Activated CD4-positive, alpha-beta T cell treated with anti-CD3 and anti-CD28 coated beads, Interleukin-2, amount 10 ng/mL, durations not matched to agents 7 days and 5 days (primary cell): ENCODE measurements around the gene SLC27A5. TPM values are rescaled to one million over a fixed set of nuclear protein-coding genes. Genes with fewer than 3 reads are reported as not detected.
A peak's percentile ranks its signal among the peaks of the same experiment; 100 is the strongest.

Source experiments
- CTCF ChIA-PET: fragments of 350-600 bp; sonication (Branson Sonifier 250); formaldehyde crosslinking; loops from one replicate; lab custom pipeline; 2021; ENCODE audit warnings: antibody characterized with exemption; lab: Charles Lee
- POLR2A ChIA-PET: fragments of 350-600 bp; sonication (Branson Sonifier 250); formaldehyde crosslinking; loops from one replicate; lab custom pipeline; 2021; ENCODE audit warnings: antibody characterized with exemption; lab: Charles Lee
- DNase-seq: peaks from one replicate; pipeline ENCODE4 v3.0.0-alpha.2; 2020
- H3K27ac Mint-ChIP-seq: one replicate; pipeline ENCODE4 v1.8.0; 2021; ENCODE audit warnings: mild to moderate bottlenecking, moderate library complexity, mixed read lengths
- H3K27me3 Mint-ChIP-seq: one replicate; pipeline ENCODE4 v1.8.0; 2021; ENCODE audit warnings: mixed read lengths
- H3K36me3 Mint-ChIP-seq: one replicate; pipeline ENCODE4 v1.8.0; 2021; ENCODE audit warnings: low read depth, mixed read lengths
- H3K4me1 Mint-ChIP-seq: one replicate; pipeline ENCODE4 v1.8.0; 2021; ENCODE audit warnings: mixed read lengths
- H3K4me3 Mint-ChIP-seq: one replicate; pipeline ENCODE4 v1.8.0; 2021; ENCODE audit warnings: mild to moderate bottlenecking, moderate library complexity, mixed read lengths
- H3K9me3 Mint-ChIP-seq: one replicate; pipeline ENCODE4 v1.8.0; 2021; ENCODE audit warnings: mixed read lengths
- total RNA-seq, 2 experiments: library from RNA; stranded (reverse); gene quantifications; one replicate each; pipeline ENCODE4 v1.2.3, GENCODE V29; 2021

The SLC27A5 gene
- total RNA-seq, 2 experiments from 2014 or later, result 9.8 to 10.2 TPM

GRCh38 chr19:58555920-58556621 lies 44.3 kb upstream of the SLC27A5 start:
- no peak for DNase-seq
- Mint-ChIP-seq H3K27me3 (no peaks in the 10 kb centered on the region), H3K4me3 (peak overlapping the region; percentile 90), H3K36me3 (peaks cover 52% of the 10 kb centered on the region), H3K4me1 (peaks cover 62% of the 10 kb centered on the region), H3K9me3 (no peaks in the 10 kb centered on the region), H3K27ac (peak overlapping the region; percentile 94)
- ChIA-PET CTCF (interaction anchor here (3.3 kb wide), 1 partner anchor 36 kb away, joined by 25 read pairs; the partner anchor contains the start of gene ZBTB45), POLR2A (interaction anchor here (2.3 kb wide), 1 partner anchor 12 kb away, joined by 9 read pairs; the partner anchor contains the start of gene TRIM28)

GRCh38 chr19:58555369-58555885 lies 43.6 kb upstream of the SLC27A5 start:
- POLR2A ChIA-PET, result interaction anchor here (1.0 to 2.3 kb wide), 3 partner anchors 11 to 129 kb away, joined by 3 to 9 read pairs (median 6); partner anchors contain the start of genes TRIM28 and ZBTB45
- Mint-ChIP-seq H3K27ac (peak overlapping the region; percentile 94), H3K36me3 (peaks cover 58% of the 10 kb centered on the region), H3K4me1 (peaks cover 58% of the 10 kb centered on the region), H3K9me3 (no peaks in the 10 kb centered on the region), H3K4me3 (peak overlapping the region; percentile 90), H3K27me3 (no peaks in the 10 kb centered on the region)
- no peak for DNase-seq
- CTCF ChIA-PET, result interaction anchor here (1.0 to 3.3 kb wide), 6 partner anchors 11 to 336 kb away, joined by 3 to 25 read pairs (median 4); partner anchors contain the start of genes MZF1, TRIM28 and ZBTB45

GRCh38 chr19:58554494-58555368 lies 42.9 kb upstream of the SLC27A5 start, which contains the start of gene CHMP2A:
Gene CHMP2A, minus strand, starts transcription at chr19:58555105. Its CDS starts 893 bp downstream, at chr19:58554212.
- H3K9me3 Mint-ChIP-seq, result no peaks in the 10 kb centered on the region
- ChIA-PET CTCF (interaction anchor here (1.0 to 3.3 kb wide), 7 partner anchors 11 to 335 kb away, joined by 3 to 25 read pairs (median 3); partner anchors contain the start of genes MZF1, TRIM28 and ZBTB45), POLR2A (interaction anchor here (1.0 to 2.3 kb wide), 4 partner anchors 11 to 128 kb away, joined by 3 to 9 read pairs (median 6); partner anchors contain the start of genes TRIM28 and ZBTB45)
- H3K27me3 Mint-ChIP-seq, result no peaks in the 10 kb centered on the region
- H3K4me3 Mint-ChIP-seq, result peak within 1 kb of the TSS; percentile 90
- H3K4me1 Mint-ChIP-seq, result peaks cover 53% of the 10 kb centered on the region
- H3K27ac Mint-ChIP-seq, result peak within 1 kb of the TSS; percentile 94
- peaks cover 63% of the 10 kb centered on the region for H3K36me3 Mint-ChIP-seq
- peak; percentile 98 for DNase-seq

GRCh38 chr19:58553799-58554493 lies 42.2 kb upstream of the SLC27A5 start:
- H3K27ac Mint-ChIP-seq, result peak overlapping the region; percentile 94
- CTCF ChIA-PET, result interaction anchor here (0.8 to 3.3 kb wide), 4 partner anchors 34 to 334 kb away, joined by 3 to 25 read pairs (median 3); partner anchors contain the start of gene ZBTB45

GRCh38 chr19:58552655-58553054 lies 40.9 kb upstream of the SLC27A5 start:
- peak overlapping the region; percentile 11 for H3K27ac Mint-ChIP-seq
- H3K4me3 Mint-ChIP-seq, result no peak overlapping the region
- H3K9me3 Mint-ChIP-seq, result no peaks in the 10 kb centered on the region
- peaks cover 49% of the 10 kb centered on the region for H3K4me1 Mint-ChIP-seq
- H3K36me3 Mint-ChIP-seq, result peaks cover 65% of the 10 kb centered on the region
- H3K27me3 Mint-ChIP-seq, result no peaks in the 10 kb centered on the region
- ChIA-PET CTCF (interaction anchor here (0.6 to 3.3 kb wide), 3 partner anchors 33 to 153 kb away, joined by 3 to 25 read pairs (median 4); partner anchors contain the start of gene ZBTB45), POLR2A (no interaction called here)
- DNase-seq, result no peak

More at GRCh38 chr19:58553799-58554493, 42.2 kb upstream of the SLC27A5 start:
- H3K27me3 Mint-ChIP-seq, result no peaks in the 10 kb centered on the region
- no peak for DNase-seq
- no peaks in the 10 kb centered on the region for H3K9me3 Mint-ChIP-seq
- peaks cover 47% of the 10 kb centered on the region for H3K4me1 Mint-ChIP-seq
- POLR2A ChIA-PET, result interaction anchor here (1.0 to 2.3 kb wide), 3 partner anchors 10 to 128 kb away, joined by 5 to 9 read pairs (median 6); partner anchors contain the start of gene TRIM28
- peak overlapping the region; percentile 90 for H3K4me3 Mint-ChIP-seq
- peaks cover 65% of the 10 kb centered on the region for H3K36me3 Mint-ChIP-seq

- no peak overlapping the region for H3K4me3 Mint-ChIP-seq
- ChIA-PET POLR2A (no interaction called here), CTCF (interaction anchor here (1.2 to 1.4 kb wide), 2 partner anchors 32 to 38 kb away, joined by 4 read pairs; partner anchors contain the start of gene ZBTB45)
- H3K27ac Mint-ChIP-seq, result no peak overlapping the region
- DNase-seq, result no peak
- peaks cover 50% of the 10 kb centered on the region for H3K4me1 Mint-ChIP-seq
- H3K36me3 Mint-ChIP-seq, result peaks cover 71% of the 10 kb centered on the region
- no peaks in the 10 kb centered on the region for H3K27me3 Mint-ChIP-seq
- no peaks in the 10 kb centered on the region for H3K9me3 Mint-ChIP-seq
Observed at GRCh38 chr19:58551577-58552471, 40.0 kb upstream of the SLC27A5 start.

- Mint-ChIP-seq H3K27ac (no peak overlapping the region), H3K4me3 (no peak overlapping the region), H3K36me3 (peaks cover 71% of the 10 kb centered on the region), H3K4me1 (peaks cover 50% of the 10 kb centered on the region), H3K9me3 (no peaks in the 10 kb centered on the region), H3K27me3 (no peaks in the 10 kb centered on the region)
- ChIA-PET CTCF (interaction anchor here (1.2 to 1.4 kb wide), 2 partner anchors 31 to 37 kb away, joined by 4 read pairs; partner anchors contain the start of gene ZBTB45), POLR2A (no interaction called here)
- no peak for DNase-seq
Observed at GRCh38 chr19:58551123-58551497, 39.3 kb upstream of the SLC27A5 start.

GRCh38 chr19:58550362-58551122 lies 38.8 kb upstream of the SLC27A5 start:
- Mint-ChIP-seq H3K4me3 (no peak overlapping the region), H3K27ac (no peak overlapping the region), H3K4me1 (peaks cover 54% of the 10 kb centered on the region), H3K9me3 (no peaks in the 10 kb centered on the region), H3K36me3 (peaks cover 74% of the 10 kb centered on the region), H3K27me3 (no peaks in the 10 kb centered on the region)
- POLR2A ChIA-PET, result no interaction called here
- CTCF ChIA-PET, result interaction anchor here (1.4 kb wide), 1 partner anchor 30 kb away, joined by 4 read pairs; the partner anchor contains the start of gene ZBTB45
- no peak for DNase-seq

- CTCF ChIA-PET, result interaction anchor here (2.6 kb wide), 1 partner anchor 31 kb away, joined by 11 read pairs; the partner anchor contains the start of gene ZBTB45
- Mint-ChIP-seq H3K4me3 (no peak overlapping the region), H3K27ac (no peak overlapping the region), H3K4me1 (peaks cover 49% of the 10 kb centered on the region), H3K36me3 (peaks cover 72% of the 10 kb centered on the region), H3K9me3 (no peaks in the 10 kb centered on the region), H3K27me3 (no peaks in the 10 kb centered on the region)
- POLR2A ChIA-PET, result no interaction called here
- no peak for DNase-seq
Observed at GRCh38 chr19:58549664-58550361, 38.0 kb upstream of the SLC27A5 start.
